ENCODE data around the gene CYP20A1.

DNA sequence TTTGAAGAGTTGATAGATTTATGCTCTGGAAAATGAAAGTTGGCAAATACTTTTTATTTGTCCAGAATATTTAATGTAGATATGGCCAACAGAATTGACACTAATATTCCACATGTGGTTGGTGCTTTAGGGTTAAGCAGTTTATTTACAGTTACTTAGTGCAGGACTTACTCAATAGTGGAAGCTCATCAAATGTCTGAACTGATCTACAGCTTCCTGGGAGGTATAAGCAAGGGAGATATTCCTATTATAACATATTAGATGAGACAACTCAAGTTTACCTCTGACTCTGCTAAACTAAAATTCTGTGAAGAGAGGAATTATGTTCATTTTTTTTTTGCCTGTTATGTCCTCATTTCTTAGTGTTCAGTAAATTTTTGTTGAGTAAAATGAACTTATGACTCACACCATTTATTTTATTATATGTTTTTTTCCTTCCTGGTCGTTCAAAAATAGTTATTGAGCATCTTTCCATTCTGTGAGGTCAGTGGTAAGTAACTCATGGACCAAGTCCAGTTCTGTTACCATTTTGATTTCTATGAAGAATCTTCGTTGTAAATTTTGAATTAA, 103.0 kb downstream of the CYP20A1 start:
- TF ChIP-seq, protein P1, sequence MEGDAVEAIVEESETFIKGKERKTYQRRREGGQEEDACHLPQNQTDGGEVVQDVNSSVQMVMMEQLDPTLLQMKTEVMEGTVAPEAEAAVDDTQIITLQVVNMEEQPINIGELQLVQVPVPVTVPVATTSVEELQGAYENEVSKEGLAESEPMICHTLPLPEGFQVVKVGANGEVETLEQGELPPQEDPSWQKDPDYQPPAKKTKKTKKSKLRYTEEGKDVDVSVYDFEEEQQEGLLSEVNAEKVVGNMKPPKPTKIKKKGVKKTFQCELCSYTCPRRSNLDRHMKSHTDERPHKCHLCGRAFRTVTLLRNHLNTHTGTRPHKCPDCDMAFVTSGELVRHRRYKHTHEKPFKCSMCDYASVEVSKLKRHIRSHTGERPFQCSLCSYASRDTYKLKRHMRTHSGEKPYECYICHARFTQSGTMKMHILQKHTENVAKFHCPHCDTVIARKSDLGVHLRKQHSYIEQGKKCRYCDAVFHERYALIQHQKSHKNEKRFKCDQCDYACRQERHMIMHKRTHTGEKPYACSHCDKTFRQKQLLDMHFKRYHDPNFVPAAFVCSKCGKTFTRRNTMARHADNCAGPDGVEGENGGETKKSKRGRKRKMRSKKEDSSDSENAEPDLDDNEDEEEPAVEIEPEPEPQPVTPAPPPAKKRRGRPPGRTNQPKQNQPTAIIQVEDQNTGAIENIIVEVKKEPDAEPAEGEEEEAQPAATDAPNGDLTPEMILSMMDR (IDR thresholded peaks at IDR 0.05; ENCODE audit: insufficient read depth, low read length, poor library complexity, severe bottlenecking), result no peak
- TF ChIP-seq EZH2phosphoT487 (conservative IDR thresholded peaks at IDR 0.05; ENCODE audit: low read length), result no peak

Data from SU-DHL-6 (cell line).